Testis (tissue), 3 donors: ENCODE data around the gene RSKR. TPM values are rescaled to one million over a fixed set of nuclear protein-coding genes. Genes with fewer than 3 reads are reported as not detected.
"Not testable (repeated sequence)": the region's sequence is repeated elsewhere in the genome, so short reads cannot be mapped to it uniquely, and the experiment has no call there.

Experiments used
- DNase-seq: peaks from one replicate; pipeline ENCODE4 v3.0.0-alpha.2; 2019
- H3K27ac ChIP-seq, 2 donors: fragments of 200-600 bp; sonication (generic); one replicate each; pipeline ENCODE4 v1.5.1; 2019
- H3K27me3 ChIP-seq: fragments of 200-600 bp; sonication (generic); one replicate; pipeline ENCODE4 v1.5.1; 2019
- H3K36me3 ChIP-seq: fragments of 200-600 bp; sonication (generic); one replicate; pipeline ENCODE4 v1.5.1; 2017; ENCODE audit warnings: low read depth; ENCODE audit errors: missing control alignments
- H3K4me1 ChIP-seq: fragments of 200-600 bp; sonication (generic); one replicate; pipeline ENCODE4 v1.5.1; 2019
- H3K4me3 ChIP-seq, 2 donors: fragments of 200-600 bp; sonication (generic); one replicate each; pipeline ENCODE4 v1.5.1; 2017 to 2019
- H3K9me3 ChIP-seq: fragments of 200-600 bp; sonication (generic); one replicate; pipeline ENCODE4 v1.5.1; 2017
- CTCF ChIP-seq, 3 experiments: fragments of 450-650 bp in 2 of 3; fragments of 200-600 bp in 1 of 3; sonication (generic) in 1 of 3; IDR thresholded peaks; one replicate each; pipeline ENCODE4 v1.5.1; 2016 to 2019; ENCODE audit warnings: antibody characterized with exemption in 3 of 3, mild to moderate bottlenecking in 2 of 3, moderate library complexity in 1 of 3
- POLR2A ChIP-seq: fragments of 450-650 bp; IDR thresholded peaks from one replicate; pipeline ENCODE4 v1.6.1; 2017; ENCODE audit warnings: antibody characterized with exemption, mild to moderate bottlenecking, moderate library complexity
- WGBS, 2 donors: methylation state at CpG; one replicate each; pipeline ENCODE4 v1.1.5; 2018; 5-methylcytosine and 5-hydroxymethylcytosine counted together
- intact Hi-C: fragments of 100-400 bp; cut with DNase I; formaldehyde crosslinking; loops from one replicate; pipeline ENCODE4 v1.15.1; 2023; ENCODE audit warnings: low total_unique reads
- polyA plus RNA-seq: library from polyadenylated mRNA; stranded (reverse); fragments of 350-450 nt; fragmentation: Illumina TruSeq; extraction: RNeasy Lipid Tissue Mini Kit (QIAGEN cat#74804); gene quantifications from one replicate; pipeline ENCODE4 v1.2.3, GENCODE V29; 2014; ENCODE audit warnings: low read depth, low replicate concordance; ENCODE audit not compliant: insufficient read depth
- total RNA-seq, 2 donors: library from RNA; depleted of rRNA; stranded (reverse); fragments of >200 nt; gene quantifications; one replicate each; pipeline ENCODE4 v1.2.3, GENCODE V29; 2016

RSKR gene
- total and polyA plus RNA-seq, 3 donors from 2014 or later: 18.1 to 41.7 (median 38.0) TPM

- Histone ChIP-seq H3K27me3 (no peaks in the 10 kb centered on the region), H3K36me3 (no peaks in the 10 kb centered on the region), H3K4me3 (no peak overlapping the region), H3K4me1 (no peaks in the 10 kb centered on the region), H3K27ac (no peak overlapping the region), H3K9me3 (no peaks in the 10 kb centered on the region)
- no peak for DNase-seq
- WGBS, 2 donors: 70 to 85% methylated on average over 2 of the region's 2 CpGs
- TF ChIP-seq POLR2A (no peak), CTCF (IDR thresholded peaks at IDR 0.05) (no peak)
- intact Hi-C loops: no loop called here
Observed at GRCh38 chr17:28612531-28612930, 1.5 kb downstream of the RSKR start.

DNA sequence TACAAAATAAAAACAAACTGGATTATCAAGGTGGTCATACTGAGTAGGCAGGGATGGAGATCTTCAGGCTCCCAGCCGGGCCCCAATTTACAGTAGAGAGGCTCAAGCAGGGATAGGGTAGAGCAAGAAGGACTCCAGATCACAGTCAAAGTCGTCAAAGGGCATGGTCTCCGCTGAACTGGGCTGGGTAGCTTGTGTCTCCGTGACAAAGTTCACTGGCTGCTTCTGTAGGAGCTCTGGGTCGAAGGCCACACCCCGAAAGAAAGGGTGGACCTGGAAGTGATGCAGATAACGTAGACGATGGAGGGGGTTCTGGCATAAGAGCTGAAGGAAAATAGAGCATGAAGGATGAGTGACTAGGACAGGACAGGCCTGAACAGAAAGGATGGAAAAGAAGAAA is 3.6 kb downstream of the RSKR start:
- H3K27ac ChIP-seq: no peak overlapping the region
- intact Hi-C loops: no loop called here
- no peaks in the 10 kb centered on the region for H3K27me3 ChIP-seq
- no peaks in the 10 kb centered on the region for H3K36me3 ChIP-seq
- H3K4me1 ChIP-seq: no peaks in the 10 kb centered on the region
- TF ChIP-seq POLR2A (no peak), CTCF (IDR thresholded peaks at IDR 0.05) (no peak)
- H3K9me3 ChIP-seq: no peaks in the 10 kb centered on the region
- WGBS, 2 donors: 87 to 91% methylated on average over 8 of the region's 8 CpGs
- no peak overlapping the region for H3K4me3 ChIP-seq
- no peak for DNase-seq

DNA sequence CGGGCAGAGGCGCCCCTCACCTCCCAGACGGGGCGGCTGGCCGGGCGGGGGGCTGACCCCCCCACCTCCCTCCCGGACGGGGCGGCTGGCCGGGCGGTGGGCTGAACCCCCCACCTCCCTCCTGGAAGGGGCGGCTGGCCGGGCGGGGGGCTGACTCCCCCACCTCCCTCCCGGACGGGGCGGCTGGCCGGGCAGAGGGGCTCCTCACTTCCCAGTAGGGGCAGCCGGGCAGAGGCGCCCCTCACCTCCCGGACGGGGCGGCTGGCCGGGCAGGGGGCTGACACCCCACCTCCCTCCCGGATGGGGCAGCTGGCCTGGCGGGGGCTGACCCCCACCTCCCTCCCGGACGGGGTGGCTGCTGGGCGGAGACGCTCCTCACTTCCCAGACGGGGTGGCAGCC is 10.0 kb downstream of the RSKR start:
- DNase-seq, H3K4me1 ChIP-seq, intact Hi-C loops, H3K4me3 ChIP-seq, H3K36me3 ChIP-seq, H3K27ac ChIP-seq, H3K27me3 ChIP-seq, H3K9me3 ChIP-seq: not testable (repeated sequence)
- WGBS, 2 donors: 91 to 96% methylated on average over 7 to 13 of the region's 31 CpGs

GRCh38 chr17:28599311-28600184 is 14.4 kb downstream of the RSKR start:
- H3K27me3 ChIP-seq: no peaks in the 10 kb centered on the region
- 16 to 18% methylated on average over 21 to 40 of the region's 40 CpGs for WGBS, 2 donors
- no peaks in the 10 kb centered on the region for H3K9me3 ChIP-seq
- H3K4me3 ChIP-seq: peak overlapping the region; percentile 62 to 75
- H3K4me1 ChIP-seq: peaks cover 10% of the 10 kb centered on the region
- intact Hi-C loops: no loop called here
- TF ChIP-seq CTCF (IDR thresholded peaks at IDR 0.05) (no peak), POLR2A (no peak)
- no peaks in the 10 kb centered on the region for H3K36me3 ChIP-seq
- DNase-seq: peak; percentile 70
- H3K27ac ChIP-seq: peak overlapping the region; percentile 92 to 97

DNA sequence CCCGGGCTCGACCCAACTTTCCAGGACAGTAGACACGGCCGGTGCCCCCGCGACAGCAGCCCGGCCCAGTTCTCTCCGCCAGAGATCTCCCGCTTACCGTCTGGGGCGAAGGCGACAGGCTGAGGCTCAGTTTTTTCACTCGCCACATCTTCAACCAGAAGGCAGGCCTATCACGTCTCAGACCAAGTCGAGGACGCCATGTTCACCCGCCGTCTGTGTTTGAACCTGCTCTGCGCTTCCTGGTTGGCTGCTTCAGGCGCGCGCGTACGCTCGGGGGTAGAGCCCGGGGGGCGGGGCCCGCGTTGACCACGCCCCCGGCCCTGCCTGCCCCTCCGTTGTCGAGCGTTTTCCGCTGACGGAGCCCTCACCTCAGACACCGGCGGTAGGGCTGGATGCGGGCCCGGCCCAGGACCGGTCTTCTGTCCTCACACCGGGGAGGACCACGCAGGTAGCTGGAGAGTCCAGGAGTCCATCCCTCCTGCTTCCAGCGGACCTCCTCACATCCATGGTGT is 15.1 kb downstream of the RSKR start, which contains the start of gene SPAG5:
TSS of gene SPAG5 (minus strand) at position 227 of the 512 bp plus-strand sequence. CDS start at position 148, 79 bp downstream.
- whole genome bisulfite sequencing, 2 donors: 1% methylated on average over 41 of the region's 44 CpGs; no CpG with 5 or more reads in 1 of the 2 donors
- peak within 1 kb of the TSS; percentile 92 to 97 for H3K27ac ChIP-seq
- no peaks in the 10 kb centered on the region for H3K36me3 ChIP-seq
- TF ChIP-seq POLR2A (peak; percentile 74), CTCF (IDR thresholded peaks at IDR 0.05) (no peak)
- peak within 1 kb of the TSS; percentile 62 to 75 for H3K4me3 ChIP-seq
- no peaks in the 10 kb centered on the region for H3K9me3 ChIP-seq
- peaks cover 10% of the 10 kb centered on the region for H3K4me1 ChIP-seq
- DNase-seq: peak; percentile 97
- no peaks in the 10 kb centered on the region for H3K27me3 ChIP-seq
- intact Hi-C loops: no loop called here
